ENCODE data around the gene HNF1A.

Gene HNF1A

GRCh38 chr12:120989687-120990086 lies 11.3 kb downstream of the HNF1A start:
- DNase-seq: no peak

DNA sequence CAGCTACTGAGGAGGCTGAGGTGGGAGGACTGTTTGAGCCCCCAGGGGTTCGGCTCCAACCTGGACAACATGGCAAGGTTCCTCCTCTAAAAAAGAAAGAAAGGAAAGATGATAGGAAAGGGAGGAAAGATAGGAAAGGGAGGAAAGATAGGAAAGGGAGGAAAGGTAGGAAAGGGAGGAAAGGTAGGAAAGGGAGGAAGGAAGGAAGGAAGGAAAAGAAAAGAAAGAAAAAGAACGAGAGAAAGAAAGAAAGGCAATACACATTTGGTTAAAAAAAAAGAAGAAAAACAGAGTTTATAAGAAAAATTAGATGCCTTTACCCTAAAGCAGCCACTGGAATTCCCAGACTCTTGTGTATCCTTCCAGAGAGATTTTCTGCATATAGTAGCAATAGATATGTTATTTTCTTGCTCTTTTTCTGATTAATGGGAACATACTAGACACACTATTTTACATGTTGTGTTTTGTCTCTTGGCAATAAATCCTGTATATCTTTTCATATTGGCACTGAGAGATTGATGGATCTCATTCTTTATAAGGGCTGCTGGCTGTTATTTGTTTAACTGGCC lies 12.2 kb downstream of the HNF1A start:
- DNase-seq: no peak

- no peak for DNase-seq
Measured at GRCh38 chr12:120991965-120992364, 13.6 kb downstream of the HNF1A start.

- DNase-seq: no peak
Measured at GRCh38 chr12:120992989-120993388, 14.6 kb downstream of the HNF1A start.

DNA sequence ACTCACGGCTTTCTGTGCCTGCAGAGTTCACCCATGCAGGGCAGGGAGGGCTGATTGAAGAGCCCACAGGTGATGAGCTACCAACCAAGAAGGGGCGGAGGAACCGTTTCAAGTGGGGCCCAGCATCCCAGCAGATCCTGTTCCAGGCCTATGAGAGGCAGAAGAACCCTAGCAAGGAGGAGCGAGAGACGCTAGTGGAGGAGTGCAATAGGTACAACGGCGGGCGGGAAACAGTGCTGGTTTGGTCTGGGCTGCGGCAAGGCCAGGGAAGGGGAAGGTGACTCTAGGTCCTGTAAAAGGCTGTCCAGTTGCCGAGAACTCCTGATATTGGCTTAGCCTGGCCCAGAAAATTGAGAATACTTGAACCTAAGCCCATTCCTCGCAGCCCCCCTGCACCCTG lies 15.2 kb downstream of the HNF1A start:
- no peak for DNase-seq

- DNase-seq: no peak
Measured at GRCh38 chr12:120994059-120994458, 15.7 kb downstream of the HNF1A start.

DNA sequence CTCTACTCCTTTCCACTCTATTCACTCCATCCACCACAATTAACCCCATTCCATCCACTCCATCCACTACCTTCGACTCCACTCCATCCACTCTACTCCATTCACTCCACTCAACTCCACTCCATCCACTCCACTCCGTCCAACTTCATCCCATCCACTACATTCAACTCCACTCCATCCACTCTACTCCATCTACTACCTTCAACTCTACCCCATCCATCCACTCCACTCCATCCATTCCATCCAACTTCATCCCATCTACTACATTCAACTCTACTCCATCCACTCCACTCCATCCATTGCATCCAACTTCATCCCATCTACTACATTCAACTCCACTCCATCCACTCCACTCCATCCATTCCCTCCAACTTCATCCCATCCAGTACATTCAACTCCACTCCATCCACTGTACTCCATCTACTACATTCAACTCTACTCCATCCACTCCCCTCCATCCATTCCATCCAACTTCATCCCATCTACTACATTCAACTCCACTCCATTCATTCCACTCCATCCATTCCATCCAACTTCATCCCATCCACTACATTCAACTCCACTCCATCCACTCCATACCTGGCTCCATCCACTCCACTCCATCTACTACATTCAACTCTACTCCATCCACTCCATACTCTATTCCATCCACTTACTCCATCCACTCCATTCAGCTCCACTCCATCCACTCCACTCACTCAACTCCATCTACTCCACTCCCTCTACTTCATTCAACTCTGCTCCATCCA lies 16.4 kb downstream of the HNF1A start:
- no peak for DNase-seq

DNA sequence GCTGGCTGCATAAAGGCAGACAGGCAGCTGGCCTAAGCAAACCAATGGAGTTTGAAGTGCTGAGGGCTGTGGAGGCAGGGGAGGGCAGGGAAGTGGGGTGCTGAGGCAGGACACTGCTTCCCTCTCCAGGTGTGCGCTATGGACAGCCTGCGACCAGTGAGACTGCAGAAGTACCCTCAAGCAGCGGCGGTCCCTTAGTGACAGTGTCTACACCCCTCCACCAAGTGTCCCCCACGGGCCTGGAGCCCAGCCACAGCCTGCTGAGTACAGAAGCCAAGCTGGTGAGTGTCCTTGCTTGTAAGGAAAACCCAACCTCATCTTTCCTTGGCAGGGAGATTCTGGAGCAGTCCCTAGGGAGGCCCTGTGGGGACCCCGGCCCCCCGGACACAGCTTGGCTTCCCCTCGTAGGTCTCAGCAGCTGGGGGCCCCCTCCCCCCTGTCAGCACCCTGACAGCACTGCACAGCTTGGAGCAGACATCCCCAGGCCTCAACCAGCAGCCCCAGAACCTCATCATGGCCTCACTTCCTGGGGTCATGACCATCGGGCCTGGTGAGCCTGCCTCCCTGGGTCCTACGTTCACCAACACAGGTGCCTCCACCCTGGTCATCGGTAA lies 17.9 kb downstream of the HNF1A start:
- DNase-seq: no peak

GRCh38 chr12:120997448-120997847 lies 19.1 kb downstream of the HNF1A start:
- no peak for DNase-seq

- no peak for DNase-seq
Measured at GRCh38 chr12:120998435-120998834, 20.1 kb downstream of the HNF1A start.

GRCh38 chr12:120999191-121000120 lies 21.1 kb downstream of the HNF1A start:
- no peak for DNase-seq

GRCh38 chr12:121000530-121000929 lies 22.2 kb downstream of the HNF1A start:
- DNase-seq: no peak

DNA sequence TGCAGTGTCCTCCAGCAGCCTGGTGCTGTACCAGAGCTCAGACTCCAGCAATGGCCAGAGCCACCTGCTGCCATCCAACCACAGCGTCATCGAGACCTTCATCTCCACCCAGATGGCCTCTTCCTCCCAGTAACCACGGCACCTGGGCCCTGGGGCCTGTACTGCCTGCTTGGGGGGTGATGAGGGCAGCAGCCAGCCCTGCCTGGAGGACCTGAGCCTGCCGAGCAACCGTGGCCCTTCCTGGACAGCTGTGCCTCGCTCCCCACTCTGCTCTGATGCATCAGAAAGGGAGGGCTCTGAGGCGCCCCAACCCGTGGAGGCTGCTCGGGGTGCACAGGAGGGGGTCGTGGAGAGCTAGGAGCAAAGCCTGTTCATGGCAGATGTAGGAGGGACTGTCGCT lies 22.7 kb downstream of the HNF1A start:
- DNase-seq: no peak

- no peak for DNase-seq
Measured at GRCh38 chr12:121001841-121002483, 23.6 kb downstream of the HNF1A start.

- DNase-seq: no peak
Measured at GRCh38 chr12:121003650-121004049, 25.3 kb downstream of the HNF1A start.

- no peak for DNase-seq
Measured at GRCh38 chr12:121004253-121004815, 26.0 kb downstream of the HNF1A start.

GRCh38 chr12:121005346-121005815 lies 27.0 kb downstream of the HNF1A start:
- peak; percentile 56 for DNase-seq

DNA sequence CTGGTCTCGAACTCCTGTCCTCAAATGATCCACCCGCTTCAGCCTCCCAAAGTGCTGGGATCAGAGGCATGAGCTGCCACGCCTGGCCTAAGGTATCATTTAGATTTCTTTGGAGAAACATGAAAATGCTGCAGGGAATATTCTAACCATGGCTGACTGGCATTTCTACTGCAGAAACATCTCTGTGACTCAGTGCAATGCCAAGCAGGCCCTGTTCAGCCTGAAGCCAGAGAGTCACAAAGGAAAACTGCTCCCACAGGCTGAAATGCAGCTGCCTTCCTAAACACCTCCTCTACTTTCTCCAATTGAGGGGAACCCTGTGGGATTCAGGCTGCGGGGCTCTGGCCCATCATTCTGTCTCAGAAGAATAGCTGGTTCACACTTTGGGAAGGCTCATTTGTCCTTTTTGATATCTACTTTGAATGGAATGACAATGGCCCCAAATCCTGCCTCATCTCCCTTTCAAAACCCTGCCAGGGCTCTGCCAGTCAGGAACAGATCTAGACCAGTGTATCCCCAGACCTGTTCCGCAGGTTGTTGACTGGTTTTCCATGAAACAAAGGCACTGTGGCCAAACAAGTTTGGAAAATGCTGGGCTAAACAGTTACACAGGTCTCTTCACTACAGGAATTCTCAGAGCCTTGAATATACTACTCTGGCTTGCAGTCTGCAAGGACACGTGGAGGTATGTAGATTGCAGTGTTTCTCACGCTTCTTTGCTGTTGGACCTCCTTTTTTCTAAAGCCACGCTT lies 30.2 kb downstream of the HNF1A start:
- no peak for DNase-seq

DNA sequence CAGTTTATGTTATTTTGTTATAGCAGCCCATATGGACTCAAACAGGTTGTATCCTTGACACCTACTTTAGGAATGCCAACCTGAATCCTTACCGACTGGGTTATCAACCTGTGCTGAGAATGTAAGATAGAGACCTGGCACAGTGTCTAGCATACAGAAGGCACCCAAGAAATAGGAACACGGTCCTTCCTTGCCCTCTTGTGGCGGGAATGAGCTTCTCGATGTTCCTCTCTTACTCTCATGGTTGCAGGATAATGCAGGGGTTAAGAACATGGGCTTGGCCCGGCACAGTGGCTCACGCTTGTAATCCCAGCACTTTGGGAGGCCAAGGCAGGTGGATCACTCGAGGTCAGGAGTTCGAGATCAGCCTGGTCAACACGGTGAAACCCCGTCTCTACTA lies 31.4 kb downstream of the HNF1A start:
- DNase-seq: no peak

- DNase-seq: no peak
Measured at GRCh38 chr12:121010860-121011259, 32.5 kb downstream of the HNF1A start.

DNA sequence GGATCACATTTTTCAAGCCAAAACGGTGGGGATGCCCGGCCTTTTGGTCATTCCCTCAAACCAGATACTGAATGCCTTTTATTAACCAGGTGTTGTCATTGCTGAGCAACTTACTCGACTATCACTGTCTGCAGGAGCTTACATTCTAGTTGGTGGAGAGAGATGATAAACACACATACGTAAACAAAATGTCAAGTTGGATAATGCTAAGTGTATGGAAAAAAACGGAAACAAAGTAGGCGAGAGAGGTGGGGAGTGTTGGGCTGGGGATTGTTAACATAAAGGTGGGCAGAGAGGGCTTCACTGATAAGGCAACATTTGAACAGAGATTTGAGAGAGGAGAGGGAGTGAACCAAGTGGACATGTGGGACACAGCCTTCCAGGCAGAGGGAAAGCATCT lies 33.5 kb downstream of the HNF1A start:
- DNase-seq: no peak

DNA sequence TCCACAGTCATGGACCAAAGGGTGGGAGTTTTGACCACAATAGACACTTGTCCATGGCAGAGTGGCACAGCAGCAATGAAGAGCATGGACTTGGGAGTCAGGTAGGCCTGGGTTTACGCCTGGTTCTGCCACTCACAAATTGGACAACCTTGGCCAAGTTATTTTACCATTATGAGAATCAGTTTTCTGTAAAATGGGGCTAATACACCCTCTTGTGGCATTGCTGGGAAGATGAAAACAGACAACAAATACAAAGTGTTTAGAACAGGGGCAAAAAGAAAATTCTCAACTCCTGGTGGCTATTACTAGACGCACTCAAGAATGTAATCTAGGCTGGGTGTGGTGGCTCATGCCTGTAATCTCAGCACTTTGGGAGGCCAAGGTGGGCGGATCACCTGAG lies 35.4 kb downstream of the HNF1A start:
- DNase-seq: no peak
